NCI-H2227 treated with DMSO at 0.1 percent for 48 hours (cell line): ENCODE data around the gene BCL2L2.
"Not testable (repeated sequence)": the region's sequence is repeated elsewhere in the genome, so short reads cannot be mapped to it uniquely, and the experiment has no call there.

Experiments used
- DNase-seq: peaks from one replicate; lab custom pipeline; 2025; lab: John Stamatoyannopoulos, UW

The BCL2L2 gene

GRCh38 chr14:23324455-23324846 lies 17.8 kb downstream of the BCL2L2 start:
- DNase-seq, result no peak

- DNase-seq, result no peak
These were observed 18.4 kb downstream of the BCL2L2 start for GRCh38 chr14:23324993-23325392.

GRCh38 chr14:23325746-23326145 lies 19.1 kb downstream of the BCL2L2 start:
- not testable (repeated sequence) for DNase-seq

GRCh38 chr14:23326491-23327332 lies 20.1 kb downstream of the BCL2L2 start:
- no peak for DNase-seq

GRCh38 chr14:23327947-23328744 lies 21.5 kb downstream of the BCL2L2 start:
- peak; percentile 41 for DNase-seq

GRCh38 chr14:23335623-23336022 lies 29.0 kb downstream of the BCL2L2 start:
- DNase-seq, result no peak

- DNase-seq, result no peak
These were observed 33.1 kb downstream of the BCL2L2 start for GRCh38 chr14:23339506-23340268.

GRCh38 chr14:23344481-23344880 lies 37.8 kb downstream of the BCL2L2 start:
- no peak for DNase-seq

GRCh38 chr14:23345987-23346692 lies 39.5 kb downstream of the BCL2L2 start:
- no peak for DNase-seq

- no peak for DNase-seq
These were observed 40.2 kb downstream of the BCL2L2 start for GRCh38 chr14:23346693-23347405.

- no peak for DNase-seq
These were observed 41.0 kb downstream of the BCL2L2 start for GRCh38 chr14:23347406-23348296.

- DNase-seq, result no peak
These were observed 41.6 kb downstream of the BCL2L2 start for GRCh38 chr14:23348297-23348655.

- DNase-seq, result no peak
These were observed 42.7 kb downstream of the BCL2L2 start for GRCh38 chr14:23349156-23349845.

- no peak for DNase-seq
These were observed 45.3 kb downstream of the BCL2L2 start for GRCh38 chr14:23351681-23352505.

- DNase-seq, result peak; percentile 86
These were observed 46.1 kb downstream of the BCL2L2 start, which contains the start of gene SLC22A17 for GRCh38 chr14:23352506-23353432. SLC22A17 (minus strand) TSS chr14:23352887.

GRCh38 chr14:23353433-23353780 lies 46.8 kb downstream of the BCL2L2 start:
- no peak for DNase-seq

GRCh38 chr14:23354990-23355389 lies 48.4 kb downstream of the BCL2L2 start:
- no peak for DNase-seq
